Adrenal gland (tissue), 5 donors: ENCODE measurements around the gene INAFM2.

Experiments used
- POLR2A ChIP-seq, 2 donors: fragments of 450-650 bp; IDR thresholded peaks; one replicate each; pipeline ENCODE4 v1.6.1; 2017; ENCODE audit warnings: antibody characterized with exemption in 2 of 2, mild to moderate bottlenecking in 2 of 2, moderate library complexity in 1 of 2
- TF ChIP-seq, protein P1 (sequence below), 6 experiments: fragments of 450-650 bp in 4 of 6; fragments of 200-600 bp in 2 of 6; sonication (generic) in 1 of 6; IDR thresholded peaks; 1 replicate in 5 of 6; 2 replicates in 1 of 6; pipeline versions ENCODE4 v1.5.1 to v1.8.0; 2016 to 2021; ENCODE audit warnings: antibody characterized with exemption in 6 of 6, mild to moderate bottlenecking in 2 of 6, moderate library complexity in 1 of 6
- donor health status: DM: no; HTN: no; CAD: no.

DNA sequence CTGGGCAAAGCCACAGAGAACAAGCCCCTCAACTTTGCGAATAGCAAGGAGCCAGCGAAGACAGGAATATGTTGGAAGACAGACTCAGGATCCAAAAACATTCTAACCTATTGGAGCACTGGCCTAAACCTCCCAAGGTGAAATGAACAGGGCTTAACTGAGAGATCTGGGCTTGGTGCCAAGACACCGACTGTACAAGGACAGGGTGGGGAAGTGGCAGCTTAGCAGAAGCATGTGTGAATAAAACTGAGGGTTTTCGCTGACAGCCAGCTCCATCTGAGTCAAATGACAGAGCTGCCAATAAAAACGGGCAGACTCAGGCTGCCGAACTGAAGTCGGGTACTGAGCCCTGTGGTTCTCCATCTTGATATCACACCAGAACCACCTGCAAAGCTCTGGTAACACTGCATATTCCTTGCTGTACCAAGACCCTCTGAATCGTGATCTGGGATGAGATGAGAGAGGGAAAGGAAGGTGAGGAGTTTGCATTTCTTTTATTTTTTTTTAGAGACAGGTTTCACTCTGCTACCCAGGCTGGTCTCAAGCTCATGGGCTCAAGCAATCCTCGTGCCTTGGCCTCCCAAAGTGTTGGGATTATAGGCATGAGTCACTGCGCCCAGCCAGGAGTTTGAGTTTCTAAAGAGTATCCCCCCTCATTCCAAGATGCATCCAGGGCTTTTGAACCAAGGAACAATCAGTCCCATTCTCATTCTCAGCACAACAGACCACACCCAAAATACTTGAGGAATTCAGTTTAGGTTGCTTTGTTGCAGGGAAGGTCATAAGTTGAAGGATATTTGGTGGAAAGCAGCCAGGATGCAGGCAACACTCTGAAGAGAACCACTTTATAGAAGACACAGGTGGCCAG lies 9.7 kb upstream of the INAFM2 start:
- TF ChIP-seq, protein P1, sequence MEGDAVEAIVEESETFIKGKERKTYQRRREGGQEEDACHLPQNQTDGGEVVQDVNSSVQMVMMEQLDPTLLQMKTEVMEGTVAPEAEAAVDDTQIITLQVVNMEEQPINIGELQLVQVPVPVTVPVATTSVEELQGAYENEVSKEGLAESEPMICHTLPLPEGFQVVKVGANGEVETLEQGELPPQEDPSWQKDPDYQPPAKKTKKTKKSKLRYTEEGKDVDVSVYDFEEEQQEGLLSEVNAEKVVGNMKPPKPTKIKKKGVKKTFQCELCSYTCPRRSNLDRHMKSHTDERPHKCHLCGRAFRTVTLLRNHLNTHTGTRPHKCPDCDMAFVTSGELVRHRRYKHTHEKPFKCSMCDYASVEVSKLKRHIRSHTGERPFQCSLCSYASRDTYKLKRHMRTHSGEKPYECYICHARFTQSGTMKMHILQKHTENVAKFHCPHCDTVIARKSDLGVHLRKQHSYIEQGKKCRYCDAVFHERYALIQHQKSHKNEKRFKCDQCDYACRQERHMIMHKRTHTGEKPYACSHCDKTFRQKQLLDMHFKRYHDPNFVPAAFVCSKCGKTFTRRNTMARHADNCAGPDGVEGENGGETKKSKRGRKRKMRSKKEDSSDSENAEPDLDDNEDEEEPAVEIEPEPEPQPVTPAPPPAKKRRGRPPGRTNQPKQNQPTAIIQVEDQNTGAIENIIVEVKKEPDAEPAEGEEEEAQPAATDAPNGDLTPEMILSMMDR (IDR thresholded peaks at IDR 0.05), result no peak
- no peak for TF ChIP-seq POLR2A (IDR thresholded peaks at IDR 0.05)
